ENCODE results near the gene KLHL5.

Gene KLHL5

GRCh38 chr4:39043058-39043860 is 18.8 kb upstream of the KLHL5 start:
- H3K79me2 ChIP-seq (ENCODE audit: control insufficient read depth, low read length) = peaks cover 38% of the 10 kb centered on the region
- peak overlapping the region; percentile 73 for H3K4me2 ChIP-seq (ENCODE audit: low read length)
- peak overlapping the region; percentile 93 for H3K27ac ChIP-seq (ENCODE audit: low read depth, low read length)
- peaks cover 18% of the 10 kb centered on the region; the same call in 1 of the 2 replicates for H4K20me1 ChIP-seq (ENCODE audit: control insufficient read depth, insufficient read depth, low read depth, low read length)
- no peaks in the 10 kb centered on the region for H3K9me2 ChIP-seq (replicated peaks; ENCODE audit: control insufficient read depth, low read length)
- peaks cover 28% of the 10 kb centered on the region for H3F3A ChIP-seq (ENCODE audit: control insufficient read depth, insufficient read depth)
- H3K4me3 ChIP-seq (ENCODE audit: low read length) = peak overlapping the region; percentile 77
- H3K27me3 ChIP-seq (ENCODE audit: control insufficient read depth, low read length) = no peaks in the 10 kb centered on the region
- TF ChIP-seq EZH2phosphoT487 (IDR thresholded peaks at IDR 0.05; ENCODE audit: borderline replicate concordance, low read length) (no peak), CTCF (IDR thresholded peaks at IDR 0.05; ENCODE audit: low read depth, low read length, poor library complexity, severe bottlenecking) (no peak)
- H3K4me1 ChIP-seq (ENCODE audit: control insufficient read depth, low read length) = peaks cover 78% of the 10 kb centered on the region
- no peaks in the 10 kb centered on the region for H3K9me3 ChIP-seq (ENCODE audit: control insufficient read depth, insufficient read depth, low read length)
- peaks cover 22% of the 10 kb centered on the region for H3K36me3 ChIP-seq (ENCODE audit: control insufficient read depth, low read length)

GRCh38 chr4:39043861-39044363 is 18.1 kb upstream of the KLHL5 start:
- peaks cover 27% of the 10 kb centered on the region for H3F3A ChIP-seq (ENCODE audit: control insufficient read depth, insufficient read depth)
- peaks cover 45% of the 10 kb centered on the region for H3K79me2 ChIP-seq (ENCODE audit: control insufficient read depth, low read length)
- H3K36me3 ChIP-seq (ENCODE audit: control insufficient read depth, low read length) = peaks cover 25% of the 10 kb centered on the region
- no peaks in the 10 kb centered on the region for H3K9me2 ChIP-seq (replicated peaks; ENCODE audit: control insufficient read depth, low read length)
- TF ChIP-seq EZH2phosphoT487 (IDR thresholded peaks at IDR 0.05; ENCODE audit: borderline replicate concordance, low read length) (no peak), CTCF (IDR thresholded peaks at IDR 0.05; ENCODE audit: low read depth, low read length, poor library complexity, severe bottlenecking) (no peak)
- peak overlapping the region; percentile 77 for H3K4me3 ChIP-seq (ENCODE audit: low read length)
- peaks cover 20% of the 10 kb centered on the region; the same call in 1 of the 2 replicates for H4K20me1 ChIP-seq (ENCODE audit: control insufficient read depth, insufficient read depth, low read depth, low read length)
- peaks cover 74% of the 10 kb centered on the region for H3K4me1 ChIP-seq (ENCODE audit: control insufficient read depth, low read length)
- H3K27ac ChIP-seq (ENCODE audit: low read depth, low read length) = peak overlapping the region; percentile 93
- H3K27me3 ChIP-seq (ENCODE audit: control insufficient read depth, low read length) = no peaks in the 10 kb centered on the region
- peak overlapping the region; percentile 73 for H3K4me2 ChIP-seq (ENCODE audit: low read length)
- H3K9me3 ChIP-seq (ENCODE audit: control insufficient read depth, insufficient read depth, low read length) = no peaks in the 10 kb centered on the region

DNA sequence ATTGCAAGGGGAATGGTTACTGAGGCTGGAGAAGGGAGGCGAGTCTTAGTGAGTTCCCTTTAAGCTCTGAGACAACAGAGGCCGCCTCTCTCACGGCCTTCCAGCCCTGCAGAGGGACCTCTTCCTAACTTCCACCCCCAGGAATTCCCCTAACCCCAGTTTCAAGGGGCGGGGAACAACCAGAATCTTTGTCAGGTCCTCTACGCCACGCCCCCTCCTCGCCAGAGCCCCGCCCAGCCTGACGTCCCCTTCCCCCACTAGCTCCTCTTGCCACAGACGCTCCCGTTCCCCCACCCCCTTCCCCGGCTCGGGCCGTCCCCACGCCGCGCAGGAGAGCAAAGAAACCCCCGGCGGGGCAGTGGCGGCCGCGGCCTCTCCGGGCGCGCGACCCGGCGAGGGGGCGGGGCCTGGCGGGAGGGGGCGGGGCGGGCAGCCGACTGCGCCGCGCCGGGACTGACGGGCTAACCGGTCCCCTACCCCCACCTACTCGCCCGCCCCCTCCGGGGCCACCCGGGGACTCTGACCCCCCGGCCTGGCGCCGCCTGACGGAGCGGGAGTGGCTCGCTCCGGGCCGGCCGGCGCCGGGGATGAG is 17.6 kb upstream of the KLHL5 start:
- peak overlapping the region; percentile 77 for H3K4me3 ChIP-seq (ENCODE audit: low read length)
- peak overlapping the region; percentile 93 for H3K27ac ChIP-seq (ENCODE audit: low read depth, low read length)
- no peaks in the 10 kb centered on the region for H3K9me2 ChIP-seq (replicated peaks; ENCODE audit: control insufficient read depth, low read length)
- H4K20me1 ChIP-seq (ENCODE audit: control insufficient read depth, insufficient read depth, low read depth, low read length) = peaks cover 23% of the 10 kb centered on the region; the same call in 1 of the 2 replicates
- H3K4me2 ChIP-seq (ENCODE audit: low read length) = peak overlapping the region; percentile 89
- peaks cover 50% of the 10 kb centered on the region for H3K79me2 ChIP-seq (ENCODE audit: control insufficient read depth, low read length)
- no peaks in the 10 kb centered on the region for H3K27me3 ChIP-seq (ENCODE audit: control insufficient read depth, low read length)
- H3F3A ChIP-seq (ENCODE audit: control insufficient read depth, insufficient read depth) = peaks cover 27% of the 10 kb centered on the region
- peaks cover 69% of the 10 kb centered on the region for H3K4me1 ChIP-seq (ENCODE audit: control insufficient read depth, low read length)
- no peaks in the 10 kb centered on the region for H3K9me3 ChIP-seq (ENCODE audit: control insufficient read depth, insufficient read depth, low read length)
- TF ChIP-seq EZH2phosphoT487 (IDR thresholded peaks at IDR 0.05; ENCODE audit: borderline replicate concordance, low read length) (no peak), CTCF (IDR thresholded peaks at IDR 0.05; ENCODE audit: low read depth, low read length, poor library complexity, severe bottlenecking) (no peak)
- H3K36me3 ChIP-seq (ENCODE audit: control insufficient read depth, low read length) = peaks cover 30% of the 10 kb centered on the region
